Osteocyte (in vitro differentiated cells): ENCODE data around the gene TSPEAR. TPM values are rescaled to one million over a fixed set of nuclear protein-coding genes. Genes with fewer than 3 reads are reported as not detected.

ENCODE experiments used
- DNase-seq: peaks from one replicate; pipeline ENCODE4 v3.0.0; 2021; ENCODE audit warnings: mixed read lengths; ENCODE audit not compliant: unreplicated experiment; ENCODE audit errors: extremely low spot score
- H3K27ac Mint-ChIP-seq: one replicate; pipeline ENCODE4 v1.8.0; 2021; ENCODE audit warnings: mild to moderate bottlenecking, mixed read lengths; ENCODE audit not compliant: unreplicated experiment
- H3K27me3 Mint-ChIP-seq: one replicate; pipeline ENCODE4 v1.8.0; 2021; ENCODE audit warnings: mixed read lengths; ENCODE audit not compliant: unreplicated experiment
- H3K36me3 Mint-ChIP-seq: one replicate; pipeline ENCODE4 v1.8.0; 2021; ENCODE audit warnings: mixed read lengths; ENCODE audit not compliant: unreplicated experiment
- H3K4me1 Mint-ChIP-seq: one replicate; pipeline ENCODE4 v1.8.0; 2021; ENCODE audit warnings: mixed read lengths; ENCODE audit not compliant: unreplicated experiment
- H3K4me3 Mint-ChIP-seq: one replicate; pipeline ENCODE4 v1.8.0; 2021; ENCODE audit warnings: mild to moderate bottlenecking, moderate library complexity, mixed read lengths; ENCODE audit not compliant: unreplicated experiment
- H3K9me3 Mint-ChIP-seq: one replicate; pipeline ENCODE4 v1.8.0; 2021; ENCODE audit warnings: mixed read lengths; ENCODE audit not compliant: unreplicated experiment
- total RNA-seq: library from RNA; stranded (reverse); gene quantifications from 2 replicates; pipeline ENCODE4 v1.2.1, GENCODE V29; 2021
- TF ChIP-seq, protein P1 (sequence below): fragments of 200-600 bp; sonication (generic); IDR thresholded peaks from 2 replicates; pipeline ENCODE4 v1.5.0; 2021; ENCODE audit warnings: antibody characterized with exemption, mild to moderate bottlenecking, moderate library complexity

The TSPEAR gene
- total RNA-seq, 1 donor from 2014 or later: not detected

DNA sequence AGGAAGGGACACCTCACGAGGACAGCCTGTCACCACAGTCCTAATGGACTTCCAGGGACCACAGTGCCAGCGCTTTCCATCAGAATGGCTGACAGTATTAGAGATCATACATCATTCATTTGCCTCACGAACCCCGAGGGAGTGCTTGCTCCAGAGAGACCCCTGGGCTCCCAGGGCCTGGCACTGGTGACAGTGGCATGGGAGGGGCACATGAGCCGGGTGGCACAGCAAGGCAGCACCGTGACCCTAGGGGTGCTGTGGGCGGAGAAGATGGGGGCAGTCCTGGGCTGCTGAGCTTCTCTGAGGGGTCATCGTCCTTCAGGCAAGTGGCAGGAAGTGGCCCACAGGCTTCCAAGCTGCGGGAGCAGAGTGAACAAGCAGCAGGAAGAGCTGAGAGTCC, 16.4 kb upstream of the TSPEAR start:
- Mint-ChIP-seq H3K27ac (no peak overlapping the region), H3K27me3 (peaks cover 57% of the 10 kb centered on the region), H3K4me1 (no peaks in the 10 kb centered on the region), H3K36me3 (no peaks in the 10 kb centered on the region), H3K4me3 (no peak overlapping the region), H3K9me3 (no peaks in the 10 kb centered on the region)
- TF ChIP-seq, protein P1, sequence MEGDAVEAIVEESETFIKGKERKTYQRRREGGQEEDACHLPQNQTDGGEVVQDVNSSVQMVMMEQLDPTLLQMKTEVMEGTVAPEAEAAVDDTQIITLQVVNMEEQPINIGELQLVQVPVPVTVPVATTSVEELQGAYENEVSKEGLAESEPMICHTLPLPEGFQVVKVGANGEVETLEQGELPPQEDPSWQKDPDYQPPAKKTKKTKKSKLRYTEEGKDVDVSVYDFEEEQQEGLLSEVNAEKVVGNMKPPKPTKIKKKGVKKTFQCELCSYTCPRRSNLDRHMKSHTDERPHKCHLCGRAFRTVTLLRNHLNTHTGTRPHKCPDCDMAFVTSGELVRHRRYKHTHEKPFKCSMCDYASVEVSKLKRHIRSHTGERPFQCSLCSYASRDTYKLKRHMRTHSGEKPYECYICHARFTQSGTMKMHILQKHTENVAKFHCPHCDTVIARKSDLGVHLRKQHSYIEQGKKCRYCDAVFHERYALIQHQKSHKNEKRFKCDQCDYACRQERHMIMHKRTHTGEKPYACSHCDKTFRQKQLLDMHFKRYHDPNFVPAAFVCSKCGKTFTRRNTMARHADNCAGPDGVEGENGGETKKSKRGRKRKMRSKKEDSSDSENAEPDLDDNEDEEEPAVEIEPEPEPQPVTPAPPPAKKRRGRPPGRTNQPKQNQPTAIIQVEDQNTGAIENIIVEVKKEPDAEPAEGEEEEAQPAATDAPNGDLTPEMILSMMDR: no peak
- peak; percentile 82 for DNase-seq

DNA sequence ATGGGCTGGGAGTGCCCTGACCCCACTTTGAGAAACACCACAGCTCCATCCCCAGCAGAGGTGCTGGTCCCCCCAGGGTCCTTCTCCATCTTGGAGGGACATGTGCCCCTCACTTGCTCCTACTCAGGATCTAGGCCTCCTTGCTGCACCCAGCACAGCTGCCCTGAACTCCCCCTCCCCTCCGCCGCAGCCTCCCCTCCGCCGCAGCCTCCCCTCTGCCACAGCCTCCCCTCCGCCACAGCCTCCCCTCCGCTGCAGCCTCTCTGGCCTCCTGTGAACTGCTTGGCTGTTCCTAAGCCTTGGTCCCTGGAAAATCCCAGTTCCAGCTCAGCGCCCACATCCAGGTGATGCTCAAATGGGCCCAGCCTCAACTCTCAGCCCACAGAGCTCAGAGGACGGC, 15.9 kb upstream of the TSPEAR start:
- no peaks in the 10 kb centered on the region for H3K9me3 Mint-ChIP-seq
- DNase-seq: peak; percentile 56
- H3K4me1 Mint-ChIP-seq: no peaks in the 10 kb centered on the region
- TF ChIP-seq, protein P1: no peak
- H3K4me3 Mint-ChIP-seq: no peak overlapping the region
- no peak overlapping the region for H3K27ac Mint-ChIP-seq
- H3K27me3 Mint-ChIP-seq: peaks cover 61% of the 10 kb centered on the region
- H3K36me3 Mint-ChIP-seq: no peaks in the 10 kb centered on the region

DNA sequence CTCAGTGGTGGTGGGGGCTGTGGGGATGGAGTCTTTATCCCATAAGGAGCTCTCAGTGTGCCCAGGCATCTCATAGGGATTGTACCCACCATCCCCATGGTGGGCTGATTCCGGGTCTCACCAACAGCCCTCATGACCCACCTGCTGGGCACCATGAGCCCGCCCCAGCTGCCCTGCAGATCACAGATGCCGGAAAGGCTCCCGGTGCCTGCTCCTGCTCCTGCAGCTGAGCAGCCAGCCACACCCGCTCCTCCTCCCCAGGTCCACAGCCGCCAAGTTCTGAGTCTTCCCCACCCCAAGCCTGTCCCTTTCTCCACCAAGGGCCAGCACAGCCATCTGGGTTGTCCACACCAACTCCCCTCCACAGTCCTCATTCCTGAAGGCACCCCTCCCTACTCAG, 15.5 kb upstream of the TSPEAR start:
- no peak for DNase-seq
- Mint-ChIP-seq H3K4me3 (no peak overlapping the region), H3K36me3 (no peaks in the 10 kb centered on the region), H3K27me3 (peaks cover 58% of the 10 kb centered on the region), H3K9me3 (no peaks in the 10 kb centered on the region), H3K4me1 (no peaks in the 10 kb centered on the region), H3K27ac (no peak overlapping the region)
- TF ChIP-seq, protein P1: no peak

DNA sequence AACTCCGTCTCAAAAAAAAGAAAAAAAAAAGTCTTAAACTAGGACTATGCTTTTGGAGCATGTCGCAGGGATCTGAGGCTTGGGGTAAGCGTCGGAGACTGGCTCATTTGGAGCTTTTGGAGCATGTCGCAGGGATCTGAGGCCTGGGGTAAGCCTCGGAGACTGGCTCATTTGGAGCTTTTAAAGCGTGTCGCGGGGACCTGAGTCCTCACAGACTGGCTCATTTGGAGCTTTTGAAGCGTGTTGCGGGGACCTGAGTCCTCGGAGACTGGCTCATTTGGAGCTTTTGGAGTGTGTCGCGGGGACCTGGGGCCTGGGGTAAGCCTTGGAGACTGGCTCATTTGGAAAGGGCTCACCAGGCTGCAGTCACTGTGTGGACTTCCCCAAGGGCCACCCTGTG, 13.6 kb upstream of the TSPEAR start:
- TF ChIP-seq, protein P1: no peak
- Mint-ChIP-seq H3K27ac (no peak overlapping the region), H3K36me3 (no peaks in the 10 kb centered on the region), H3K4me1 (no peaks in the 10 kb centered on the region), H3K27me3 (peaks cover 46% of the 10 kb centered on the region), H3K4me3 (no peak overlapping the region), H3K9me3 (no peaks in the 10 kb centered on the region)
- peak; percentile 59 for DNase-seq

DNA sequence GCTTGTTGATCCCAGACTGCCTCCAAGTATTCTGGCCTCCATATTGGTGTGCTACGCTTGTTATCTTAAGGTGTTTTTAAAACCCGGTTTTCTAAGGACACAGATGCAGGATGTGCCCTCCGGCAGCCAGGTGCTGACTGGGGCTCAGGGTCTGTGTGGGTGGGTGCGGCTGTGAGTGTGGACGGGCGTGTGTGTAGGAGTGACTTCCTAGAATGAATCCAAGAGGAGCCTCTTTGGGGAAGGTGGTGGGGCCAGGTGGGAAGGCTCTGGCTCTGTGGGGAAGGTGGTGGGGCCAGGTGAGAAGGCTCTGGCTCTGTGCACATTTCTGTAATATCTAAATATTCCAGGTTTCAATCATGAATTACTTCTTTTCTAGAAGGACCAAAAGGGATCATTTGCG, 12.8 kb upstream of the TSPEAR start:
- Mint-ChIP-seq H3K4me1 (no peaks in the 10 kb centered on the region), H3K9me3 (no peaks in the 10 kb centered on the region), H3K27me3 (peaks cover 47% of the 10 kb centered on the region), H3K36me3 (no peaks in the 10 kb centered on the region), H3K4me3 (no peak overlapping the region), H3K27ac (no peak overlapping the region)
- DNase-seq: no peak
- TF ChIP-seq, protein P1: no peak
